Measurements from ENCODE around the gene TOP3B.

DNA sequence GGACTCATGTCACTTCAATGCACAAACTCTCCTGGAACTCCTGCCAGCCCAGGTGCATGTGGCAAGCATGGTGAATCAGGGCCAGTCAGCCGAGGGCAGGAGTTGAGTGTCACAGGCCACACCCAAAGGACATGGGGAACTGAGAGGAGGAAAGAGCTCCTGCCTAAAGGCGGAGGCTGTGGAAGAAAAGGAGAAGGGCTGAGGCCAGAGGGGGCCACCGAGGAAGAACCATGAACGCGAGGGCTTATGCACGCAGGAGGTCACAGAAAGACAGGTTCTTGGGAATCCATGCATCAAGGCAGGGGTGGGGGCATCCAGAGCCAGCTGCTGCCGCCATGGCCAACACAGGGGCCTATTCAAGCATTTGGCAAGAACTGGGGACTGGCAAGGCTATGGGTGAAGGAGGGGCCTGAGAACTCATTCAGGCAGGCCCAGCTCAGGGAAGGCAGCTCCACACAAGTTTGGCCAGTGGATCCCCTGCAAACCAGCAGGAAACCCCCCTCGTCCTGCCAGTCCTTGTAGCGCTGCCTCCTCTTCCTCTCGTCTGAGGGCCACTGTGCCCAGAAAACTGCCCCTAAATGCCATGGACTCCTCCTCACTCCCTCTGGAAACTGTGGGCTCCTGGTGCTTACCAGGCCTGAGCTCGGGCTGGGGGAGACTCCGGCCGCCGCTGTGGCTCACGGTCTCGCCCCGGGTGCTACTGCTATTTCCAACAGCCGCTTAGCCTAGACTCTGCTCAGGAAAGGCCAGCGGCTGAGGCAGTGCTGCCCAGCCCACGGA, 45.4 kb downstream of the TOP3B start:
- no peak for TF ChIP-seq POLR2AphosphoS5 (IDR thresholded peaks at IDR 0.05; ENCODE audit: low read depth, low read length)
- TF ChIP-seq, protein P1, sequence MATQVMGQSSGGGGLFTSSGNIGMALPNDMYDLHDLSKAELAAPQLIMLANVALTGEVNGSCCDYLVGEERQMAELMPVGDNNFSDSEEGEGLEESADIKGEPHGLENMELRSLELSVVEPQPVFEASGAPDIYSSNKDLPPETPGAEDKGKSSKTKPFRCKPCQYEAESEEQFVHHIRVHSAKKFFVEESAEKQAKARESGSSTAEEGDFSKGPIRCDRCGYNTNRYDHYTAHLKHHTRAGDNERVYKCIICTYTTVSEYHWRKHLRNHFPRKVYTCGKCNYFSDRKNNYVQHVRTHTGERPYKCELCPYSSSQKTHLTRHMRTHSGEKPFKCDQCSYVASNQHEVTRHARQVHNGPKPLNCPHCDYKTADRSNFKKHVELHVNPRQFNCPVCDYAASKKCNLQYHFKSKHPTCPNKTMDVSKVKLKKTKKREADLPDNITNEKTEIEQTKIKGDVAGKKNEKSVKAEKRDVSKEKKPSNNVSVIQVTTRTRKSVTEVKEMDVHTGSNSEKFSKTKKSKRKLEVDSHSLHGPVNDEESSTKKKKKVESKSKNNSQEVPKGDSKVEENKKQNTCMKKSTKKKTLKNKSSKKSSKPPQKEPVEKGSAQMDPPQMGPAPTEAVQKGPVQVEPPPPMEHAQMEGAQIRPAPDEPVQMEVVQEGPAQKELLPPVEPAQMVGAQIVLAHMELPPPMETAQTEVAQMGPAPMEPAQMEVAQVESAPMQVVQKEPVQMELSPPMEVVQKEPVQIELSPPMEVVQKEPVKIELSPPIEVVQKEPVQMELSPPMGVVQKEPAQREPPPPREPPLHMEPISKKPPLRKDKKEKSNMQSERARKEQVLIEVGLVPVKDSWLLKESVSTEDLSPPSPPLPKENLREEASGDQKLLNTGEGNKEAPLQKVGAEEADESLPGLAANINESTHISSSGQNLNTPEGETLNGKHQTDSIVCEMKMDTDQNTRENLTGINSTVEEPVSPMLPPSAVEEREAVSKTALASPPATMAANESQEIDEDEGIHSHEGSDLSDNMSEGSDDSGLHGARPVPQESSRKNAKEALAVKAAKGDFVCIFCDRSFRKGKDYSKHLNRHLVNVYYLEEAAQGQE (IDR thresholded peaks at IDR 0.05; ENCODE audit: insufficient read depth in 1 of 2, low read depth in 2 of 2, low read length in 2 of 2), result no peak
- no peak for TF ChIP-seq SIN3A (IDR thresholded peaks at IDR 0.05; ENCODE audit: borderline replicate concordance, insufficient read depth, low read length)
- TF ChIP-seq TAF1 (IDR thresholded peaks at IDR 0.05; ENCODE audit: borderline replicate concordance, insufficient read depth, low read length), result no peak
- no peak for TF ChIP-seq FOXP2 (optimal IDR thresholded peaks at IDR 0.05; ENCODE audit: borderline replicate concordance, extremely low read depth, extremely low read length, insufficient read depth)
